HG03103 (cell line): ENCODE measurements around the gene CD79B.
"Not testable (repeated sequence)": the region's sequence is repeated elsewhere in the genome, so short reads cannot be mapped to it uniquely, and the experiment has no call there.

Source experiments
- ATAC-seq: cut with Tn5 transposase; IDR thresholded peaks from one replicate; pipeline ENCODE4 v1.9.1; 2021; ENCODE audit warnings: low read depth; ENCODE audit not compliant: unreplicated experiment

The CD79B gene

GRCh38 chr17:63881935-63882601 lies 50.1 kb downstream of the CD79B start, which contains the start of gene GH2:
TSS of gene GH2 (minus strand) at chr17:63881944. CDS start at chr17:63881801, 143 bp downstream.
- ATAC-seq = no peak

GRCh38 chr17:63881337-63881736 lies 50.8 kb downstream of the CD79B start:
- not testable (repeated sequence) for ATAC-seq

- ATAC-seq = no peak
These were observed 51.4 kb downstream of the CD79B start for GRCh38 chr17:63880706-63881105.
